ENCODE results near the gene AGBL3.

Gene AGBL3

DNA sequence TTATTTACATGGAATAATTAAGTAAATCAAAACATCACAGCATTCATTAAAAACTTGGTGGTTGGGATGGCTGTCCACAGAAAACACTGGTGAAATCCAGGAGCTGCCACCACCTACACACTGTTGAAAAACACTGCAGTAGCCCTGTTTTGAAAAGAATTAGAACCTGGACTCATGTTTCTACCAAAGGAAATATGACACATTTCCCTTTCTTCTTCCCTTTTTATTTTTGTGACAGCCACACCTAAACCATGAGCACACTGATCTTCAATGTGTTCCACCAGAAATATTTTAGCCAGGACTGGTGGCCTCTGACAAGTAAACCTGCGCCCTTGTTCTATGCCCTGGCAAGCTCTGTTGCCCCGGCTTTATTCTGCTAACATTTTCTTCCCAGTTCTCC lies 164.8 kb downstream of the AGBL3 start:
- DNase-seq (ENCODE audit: extremely low read depth, low read depth): no peak
- TF ChIP-seq, protein P1, sequence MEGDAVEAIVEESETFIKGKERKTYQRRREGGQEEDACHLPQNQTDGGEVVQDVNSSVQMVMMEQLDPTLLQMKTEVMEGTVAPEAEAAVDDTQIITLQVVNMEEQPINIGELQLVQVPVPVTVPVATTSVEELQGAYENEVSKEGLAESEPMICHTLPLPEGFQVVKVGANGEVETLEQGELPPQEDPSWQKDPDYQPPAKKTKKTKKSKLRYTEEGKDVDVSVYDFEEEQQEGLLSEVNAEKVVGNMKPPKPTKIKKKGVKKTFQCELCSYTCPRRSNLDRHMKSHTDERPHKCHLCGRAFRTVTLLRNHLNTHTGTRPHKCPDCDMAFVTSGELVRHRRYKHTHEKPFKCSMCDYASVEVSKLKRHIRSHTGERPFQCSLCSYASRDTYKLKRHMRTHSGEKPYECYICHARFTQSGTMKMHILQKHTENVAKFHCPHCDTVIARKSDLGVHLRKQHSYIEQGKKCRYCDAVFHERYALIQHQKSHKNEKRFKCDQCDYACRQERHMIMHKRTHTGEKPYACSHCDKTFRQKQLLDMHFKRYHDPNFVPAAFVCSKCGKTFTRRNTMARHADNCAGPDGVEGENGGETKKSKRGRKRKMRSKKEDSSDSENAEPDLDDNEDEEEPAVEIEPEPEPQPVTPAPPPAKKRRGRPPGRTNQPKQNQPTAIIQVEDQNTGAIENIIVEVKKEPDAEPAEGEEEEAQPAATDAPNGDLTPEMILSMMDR (IDR thresholded peaks at IDR 0.05; ENCODE audit: low read depth, low read length, missing control alignments): no peak
- no peak overlapping the region for H3K4me3 ChIP-seq (replicated peaks; ENCODE audit: low read depth, low read length)

- TF ChIP-seq, protein P1 (IDR thresholded peaks at IDR 0.05; ENCODE audit: low read depth, low read length, missing control alignments): no peak
- DNase-seq (ENCODE audit: extremely low read depth, low read depth): no peak
- H3K4me3 ChIP-seq (replicated peaks; ENCODE audit: low read depth, low read length): no peak overlapping the region
Measured at GRCh38 chr7:135151533-135151932, 165.2 kb downstream of the AGBL3 start.

DNA sequence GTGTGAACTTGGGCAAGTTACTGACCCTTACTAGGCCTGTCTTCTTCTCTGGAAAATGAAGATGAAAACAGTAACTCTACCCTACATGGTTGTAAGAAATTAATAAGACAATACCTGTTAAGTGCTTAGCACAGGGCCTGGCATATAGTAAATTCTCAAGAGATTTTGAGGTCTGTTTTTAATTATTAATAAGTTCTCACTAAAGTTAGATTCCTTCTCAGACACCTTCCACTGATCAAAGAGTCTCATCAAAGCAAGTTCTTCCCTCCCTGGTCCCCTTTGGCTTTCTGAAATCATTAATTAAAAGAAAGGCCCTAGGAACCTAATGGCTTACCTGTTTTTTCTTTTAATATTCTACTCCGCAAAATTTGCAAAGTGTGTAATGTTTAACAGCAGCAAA lies 166.1 kb downstream of the AGBL3 start:
- TF ChIP-seq, protein P1 (IDR thresholded peaks at IDR 0.05; ENCODE audit: low read depth, low read length, missing control alignments): no peak
- DNase-seq (ENCODE audit: extremely low read depth, low read depth): no peak
- no peak overlapping the region for H3K4me3 ChIP-seq (replicated peaks; ENCODE audit: low read depth, low read length)

GRCh38 chr7:135154734-135155133 lies 168.4 kb downstream of the AGBL3 start:
- TF ChIP-seq, protein P1 (IDR thresholded peaks at IDR 0.05; ENCODE audit: low read depth, low read length, missing control alignments): no peak
- DNase-seq (ENCODE audit: extremely low read depth, low read depth): no peak
- no peak overlapping the region for H3K4me3 ChIP-seq (replicated peaks; ENCODE audit: low read depth, low read length)

DNA sequence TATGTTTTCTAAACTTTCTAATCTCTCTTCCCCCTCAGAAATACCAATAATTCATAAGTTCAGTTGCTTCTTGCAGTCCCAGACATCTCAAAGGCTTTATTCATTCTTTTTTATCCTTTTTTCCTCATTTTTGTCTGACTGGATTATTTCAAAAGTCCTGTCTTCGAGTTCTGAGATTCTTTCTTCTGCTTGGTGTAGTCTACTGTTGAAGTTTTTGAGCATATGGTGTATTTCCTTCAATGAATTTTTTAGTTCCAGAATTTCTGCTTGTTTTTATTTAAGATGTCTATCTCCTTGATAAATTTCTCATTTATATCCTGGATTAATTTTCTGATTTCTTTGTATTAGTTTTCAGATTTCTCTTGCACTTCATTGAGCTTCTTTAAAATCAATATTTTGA lies 170.0 kb downstream of the AGBL3 start:
- no peak for DNase-seq (ENCODE audit: extremely low read depth, low read depth)
- no peak overlapping the region for H3K4me3 ChIP-seq (replicated peaks; ENCODE audit: low read depth, low read length)
- TF ChIP-seq, protein P1 (IDR thresholded peaks at IDR 0.05; ENCODE audit: low read depth, low read length, missing control alignments): no peak

DNA sequence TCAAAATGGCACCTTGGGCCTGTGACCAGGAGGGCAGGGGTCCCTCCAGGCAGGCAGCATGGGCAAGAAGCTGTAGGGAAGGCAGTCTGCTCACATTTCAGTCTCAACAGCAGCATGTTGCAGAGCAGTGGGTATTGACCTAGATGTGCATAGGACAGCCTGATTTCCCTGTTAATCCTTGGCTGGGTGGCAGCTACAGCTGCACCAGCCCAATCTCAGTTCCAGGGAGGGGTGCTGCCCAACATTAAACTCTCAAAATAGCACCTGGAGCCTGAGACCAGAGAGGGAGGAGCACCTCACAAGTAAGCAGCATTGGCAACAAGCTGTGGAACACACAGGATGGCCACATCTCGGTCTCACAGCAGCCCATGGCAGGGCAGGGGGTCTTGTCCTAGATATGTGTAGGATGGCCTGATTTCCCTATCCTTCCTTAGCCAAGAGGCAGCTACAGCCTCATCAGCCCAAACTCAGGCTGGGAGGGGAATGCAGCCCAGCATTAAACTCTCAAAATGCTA lies 171.9 kb downstream of the AGBL3 start:
- TF ChIP-seq, protein P1 (IDR thresholded peaks at IDR 0.05; ENCODE audit: low read depth, low read length, missing control alignments): no peak
- DNase-seq (ENCODE audit: extremely low read depth, low read depth): no peak
- H3K4me3 ChIP-seq (replicated peaks; ENCODE audit: low read depth, low read length): no peak overlapping the region

DNA sequence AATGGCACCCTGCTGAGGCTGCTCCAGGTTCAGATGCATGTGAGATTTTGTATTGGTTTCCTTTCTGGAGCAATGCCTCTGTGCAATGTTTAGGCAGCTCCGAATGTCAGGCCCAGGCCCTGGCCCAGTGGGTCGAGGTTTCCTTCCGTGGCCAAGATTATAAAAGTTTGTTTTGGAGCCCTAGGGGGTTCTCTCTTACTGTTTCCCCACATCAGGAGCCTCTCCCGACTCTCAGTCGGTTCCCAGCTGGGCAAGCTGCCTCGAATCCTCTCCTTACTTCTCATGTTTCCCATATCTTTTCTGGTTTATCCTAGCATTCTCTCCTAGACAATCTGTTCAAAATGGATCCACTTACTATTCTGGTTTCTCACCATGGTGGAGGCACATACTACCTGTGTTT lies 172.6 kb downstream of the AGBL3 start:
- H3K4me3 ChIP-seq (replicated peaks; ENCODE audit: low read depth, low read length): no peak overlapping the region
- no peak for DNase-seq (ENCODE audit: extremely low read depth, low read depth)
- TF ChIP-seq, protein P1 (IDR thresholded peaks at IDR 0.05; ENCODE audit: low read depth, low read length, missing control alignments): no peak

All from HFF-Myc (cell line).